ENCODE data around the gene TBC1D13. TPM values are rescaled to one million over a fixed set of nuclear protein-coding genes. Genes with fewer than 3 reads are reported as not detected.
"Not testable (repeated sequence)": the region's sequence is repeated elsewhere in the genome, so short reads cannot be mapped to it uniquely, and the experiment has no call there.

The TBC1D13 gene
- total RNA-seq, 1 experiment from 2014 or later, result 5.9 TPM

GRCh38 chr9:128833696-128834095 is 46.6 kb downstream of the TBC1D13 start:
- H3K4me1 ChIP-seq (replicated peaks), result peaks cover 9% of the 10 kb centered on the region
- no peaks in the 10 kb centered on the region for H3K27me3 ChIP-seq (replicated peaks)
- no peak overlapping the region for H3K4me3 ChIP-seq
- no peaks in the 10 kb centered on the region for H3K9me3 ChIP-seq (replicated peaks)
- DNase-seq (ENCODE audit: low read depth in 1 of 2, low spot score in 2 of 2), result no peak
- no peak overlapping the region for H3K27ac ChIP-seq
- H3K36me3 ChIP-seq, result peaks cover 10% of the 10 kb centered on the region; the same call in 1 of the 2 replicates

GRCh38 chr9:128835246-128836210 is 48.5 kb downstream of the TBC1D13 start:
- Histone ChIP-seq H3K9me3 (replicated peaks) (no peaks in the 10 kb centered on the region), H3K36me3 (peaks cover 3% of the 10 kb centered on the region; the same call in 1 of the 2 replicates), H3K27ac (no peak overlapping the region), H3K4me1 (replicated peaks) (no peaks in the 10 kb centered on the region), H3K4me3 (no peak overlapping the region), H3K27me3 (replicated peaks) (no peaks in the 10 kb centered on the region)
- DNase-seq (ENCODE audit: low read depth in 1 of 2, low spot score in 2 of 2), result no peak

- H3K27me3 ChIP-seq (replicated peaks), result no peaks in the 10 kb centered on the region
- no peak for DNase-seq (ENCODE audit: low read depth in 1 of 2, low spot score in 2 of 2)
- H3K4me3 ChIP-seq, result no peak overlapping the region
- H3K9me3 ChIP-seq (replicated peaks), result no peaks in the 10 kb centered on the region
- no peak overlapping the region for H3K27ac ChIP-seq
- H3K4me1 ChIP-seq (replicated peaks), result no peaks in the 10 kb centered on the region
- H3K36me3 ChIP-seq, result peaks cover 3% of the 10 kb centered on the region; the same call in 1 of the 2 replicates
These were observed 49.6 kb downstream of the TBC1D13 start for GRCh38 chr9:128836509-128837145.

- Histone ChIP-seq H3K27me3 (replicated peaks) (no peaks in the 10 kb centered on the region), H3K4me3 (no peak overlapping the region), H3K27ac (no peak overlapping the region), H3K36me3 (peaks cover 3% of the 10 kb centered on the region; the same call in 1 of the 2 replicates), H3K4me1 (replicated peaks) (no peaks in the 10 kb centered on the region), H3K9me3 (replicated peaks) (no peaks in the 10 kb centered on the region)
- no peak for DNase-seq (ENCODE audit: low read depth in 1 of 2, low spot score in 2 of 2)
These were observed 51.3 kb downstream of the TBC1D13 start for GRCh38 chr9:128838338-128838737.

- Histone ChIP-seq H3K4me3 (no peak overlapping the region), H3K27ac (no peak overlapping the region), H3K27me3 (replicated peaks) (no peaks in the 10 kb centered on the region), H3K4me1 (replicated peaks) (no peaks in the 10 kb centered on the region), H3K36me3 (peaks cover 3% of the 10 kb centered on the region; the same call in 1 of the 2 replicates), H3K9me3 (replicated peaks) (no peaks in the 10 kb centered on the region)
- DNase-seq (ENCODE audit: low read depth in 1 of 2, low spot score in 2 of 2), result no peak
These were observed 53.5 kb downstream of the TBC1D13 start for GRCh38 chr9:128840524-128840923.

- H3K36me3 ChIP-seq, result peaks cover 3% of the 10 kb centered on the region; the same call in 1 of the 2 replicates
- no peaks in the 10 kb centered on the region for H3K4me1 ChIP-seq (replicated peaks)
- H3K9me3 ChIP-seq (replicated peaks), result no peaks in the 10 kb centered on the region
- H3K27ac ChIP-seq, result no peak overlapping the region
- no peak for DNase-seq (ENCODE audit: low read depth in 1 of 2, low spot score in 2 of 2)
- H3K27me3 ChIP-seq (replicated peaks), result no peaks in the 10 kb centered on the region
- no peak overlapping the region for H3K4me3 ChIP-seq
These were observed 54.8 kb downstream of the TBC1D13 start for GRCh38 chr9:128841694-128842492.

GRCh38 chr9:128843171-128843570 is 56.1 kb downstream of the TBC1D13 start:
- not testable (repeated sequence) for DNase-seq (ENCODE audit: low read depth in 1 of 2, low spot score in 2 of 2); H3K9me3 ChIP-seq (replicated peaks); H3K36me3 ChIP-seq; H3K27ac ChIP-seq; H3K4me1 ChIP-seq (replicated peaks); H3K4me3 ChIP-seq; H3K27me3 ChIP-seq (replicated peaks)

- Histone ChIP-seq H3K9me3 (replicated peaks) (no peaks in the 10 kb centered on the region), H3K27me3 (replicated peaks) (no peaks in the 10 kb centered on the region), H3K4me3 (no peak overlapping the region), H3K4me1 (replicated peaks) (no peaks in the 10 kb centered on the region), H3K27ac (no peak overlapping the region), H3K36me3 (no peaks in the 10 kb centered on the region)
- DNase-seq (ENCODE audit: low read depth in 1 of 2, low spot score in 2 of 2), result no peak
These were observed 58.3 kb downstream of the TBC1D13 start for GRCh38 chr9:128845186-128845931.

GRCh38 chr9:128846680-128847030 is 59.6 kb downstream of the TBC1D13 start:
- Histone ChIP-seq H3K27ac (no peak overlapping the region), H3K4me3 (no peak overlapping the region), H3K27me3 (replicated peaks) (no peaks in the 10 kb centered on the region), H3K4me1 (replicated peaks) (no peaks in the 10 kb centered on the region), H3K36me3 (no peaks in the 10 kb centered on the region), H3K9me3 (replicated peaks) (no peaks in the 10 kb centered on the region)
- DNase-seq (ENCODE audit: low read depth in 1 of 2, low spot score in 2 of 2), result no peak

- DNase-seq (ENCODE audit: low read depth in 1 of 2, low spot score in 2 of 2), result no peak
- H3K9me3 ChIP-seq (replicated peaks), result no peaks in the 10 kb centered on the region
- no peaks in the 10 kb centered on the region for H3K27me3 ChIP-seq (replicated peaks)
- no peaks in the 10 kb centered on the region for H3K36me3 ChIP-seq
- no peak overlapping the region for H3K4me3 ChIP-seq
- no peak overlapping the region for H3K27ac ChIP-seq
- H3K4me1 ChIP-seq (replicated peaks), result no peaks in the 10 kb centered on the region
These were observed 60.8 kb downstream of the TBC1D13 start for GRCh38 chr9:128847803-128848202.

- not testable (repeated sequence) for DNase-seq (ENCODE audit: low read depth in 1 of 2, low spot score in 2 of 2); H3K4me3 ChIP-seq; H3K4me1 ChIP-seq (replicated peaks); H3K36me3 ChIP-seq; H3K27me3 ChIP-seq (replicated peaks); H3K27ac ChIP-seq; H3K9me3 ChIP-seq (replicated peaks)
These were observed 64.0 kb downstream of the TBC1D13 start for GRCh38 chr9:128851024-128851423.

GRCh38 chr9:128851779-128852600 is 64.9 kb downstream of the TBC1D13 start:
- H3K4me3 ChIP-seq; H3K27me3 ChIP-seq (replicated peaks); H3K9me3 ChIP-seq (replicated peaks); H3K27ac ChIP-seq; H3K36me3 ChIP-seq; DNase-seq (ENCODE audit: low read depth in 1 of 2, low spot score in 2 of 2); H3K4me1 ChIP-seq (replicated peaks): not testable (repeated sequence)
